ENCODE measurements around the gene HRNR.

- TF ChIP-seq, protein P1, sequence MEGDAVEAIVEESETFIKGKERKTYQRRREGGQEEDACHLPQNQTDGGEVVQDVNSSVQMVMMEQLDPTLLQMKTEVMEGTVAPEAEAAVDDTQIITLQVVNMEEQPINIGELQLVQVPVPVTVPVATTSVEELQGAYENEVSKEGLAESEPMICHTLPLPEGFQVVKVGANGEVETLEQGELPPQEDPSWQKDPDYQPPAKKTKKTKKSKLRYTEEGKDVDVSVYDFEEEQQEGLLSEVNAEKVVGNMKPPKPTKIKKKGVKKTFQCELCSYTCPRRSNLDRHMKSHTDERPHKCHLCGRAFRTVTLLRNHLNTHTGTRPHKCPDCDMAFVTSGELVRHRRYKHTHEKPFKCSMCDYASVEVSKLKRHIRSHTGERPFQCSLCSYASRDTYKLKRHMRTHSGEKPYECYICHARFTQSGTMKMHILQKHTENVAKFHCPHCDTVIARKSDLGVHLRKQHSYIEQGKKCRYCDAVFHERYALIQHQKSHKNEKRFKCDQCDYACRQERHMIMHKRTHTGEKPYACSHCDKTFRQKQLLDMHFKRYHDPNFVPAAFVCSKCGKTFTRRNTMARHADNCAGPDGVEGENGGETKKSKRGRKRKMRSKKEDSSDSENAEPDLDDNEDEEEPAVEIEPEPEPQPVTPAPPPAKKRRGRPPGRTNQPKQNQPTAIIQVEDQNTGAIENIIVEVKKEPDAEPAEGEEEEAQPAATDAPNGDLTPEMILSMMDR (IDR thresholded peaks at IDR 0.05; ENCODE audit: low read depth, low read length), result no peak
- no peak for TF ChIP-seq EZH2phosphoT487 (IDR thresholded peaks at IDR 0.05; ENCODE audit: low read depth)
These were observed 33.4 kb downstream of the HRNR start for GRCh38 chr1:152190589-152190988.
